Adipocyte (in vitro differentiated cells): ENCODE data around the gene SFTPA1.
"Not testable (repeated sequence)": the region's sequence is repeated elsewhere in the genome, so short reads cannot be mapped to it uniquely, and the experiment has no call there.

ENCODE experiments used
- DNase-seq: peaks from one replicate; pipeline ENCODE4 v3.0.0-alpha.2; 2015; ENCODE audit warnings: low read depth
- H3K27me3 ChIP-seq: replicated peaks from 2 replicates; pipeline ENCODE4 v1.7.0; 2013; ENCODE audit warnings: mild to moderate bottlenecking, low read length, moderate library complexity; ENCODE audit not compliant: control insufficient read depth, insufficient read depth
- H3K36me3 ChIP-seq: 2 replicates; pipeline ENCODE4 v1.7.0; 2013; ENCODE audit warnings: low read length, mild to moderate bottlenecking, moderate library complexity; ENCODE audit not compliant: control insufficient read depth, insufficient read depth, severe bottlenecking
- H3K4me1 ChIP-seq: 2 replicates; pipeline ENCODE4 v1.7.0; 2013; ENCODE audit warnings: mild to moderate bottlenecking, low read length, moderate library complexity; ENCODE audit not compliant: control insufficient read depth, insufficient read depth
- H3K4me3 ChIP-seq: 2 replicates; pipeline ENCODE4 v1.7.0; 2013; ENCODE audit warnings: mild to moderate bottlenecking, low read length, moderate library complexity
- H3K9ac ChIP-seq: 2 replicates; pipeline ENCODE4 v1.7.0; 2013; ENCODE audit warnings: mild to moderate bottlenecking, low read length, moderate library complexity
- H3K9me3 ChIP-seq: 2 replicates; pipeline ENCODE4 v1.7.0; 2013; ENCODE audit warnings: mild to moderate bottlenecking, low read length, moderate library complexity; ENCODE audit not compliant: control insufficient read depth

SFTPA1 gene

DNA sequence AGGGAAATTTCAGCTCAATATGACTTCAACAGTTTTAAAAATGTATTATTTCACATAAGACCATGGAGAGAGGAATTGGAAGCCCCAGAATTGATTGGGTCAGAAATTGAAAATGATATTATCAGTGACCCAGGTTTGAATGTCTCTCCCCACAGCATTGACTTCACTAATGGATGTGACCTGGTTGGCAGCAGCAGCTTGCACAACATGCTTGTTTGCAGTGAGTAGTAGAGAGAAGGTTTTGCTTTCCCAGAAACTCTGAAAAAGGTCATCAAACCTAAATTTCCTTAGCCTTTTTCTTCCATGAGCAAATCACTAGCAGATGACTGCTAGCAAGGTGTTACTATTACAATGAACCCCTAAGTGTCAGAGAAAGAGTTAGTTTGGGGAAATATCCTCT lies 52.5 kb downstream of the SFTPA1 start:
- H3K9me3 ChIP-seq, H3K27me3 ChIP-seq, DNase-seq, H3K36me3 ChIP-seq, H3K4me3 ChIP-seq, H3K4me1 ChIP-seq, H3K9ac ChIP-seq: not testable (repeated sequence)

DNA sequence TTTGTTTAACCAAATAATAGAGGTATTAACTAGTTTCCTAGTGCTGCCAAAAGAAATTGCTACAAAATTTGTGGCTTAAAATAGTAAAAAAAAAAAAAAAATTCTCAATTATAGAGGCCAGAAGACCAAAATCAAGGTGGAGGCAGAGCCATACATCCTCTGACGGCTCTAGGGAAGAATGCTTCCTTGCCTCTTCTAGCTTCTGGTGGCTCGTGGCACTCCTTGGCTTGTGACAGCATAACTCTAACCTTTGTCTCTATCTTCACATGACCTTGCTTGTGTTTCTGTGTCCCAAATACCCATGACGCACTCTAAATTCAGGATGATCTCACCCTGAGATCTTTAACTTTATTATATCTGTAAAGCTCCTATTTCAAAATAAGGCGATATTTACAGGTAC lies 53.9 kb downstream of the SFTPA1 start:
- H3K4me1 ChIP-seq, H3K9me3 ChIP-seq, DNase-seq, H3K4me3 ChIP-seq, H3K36me3 ChIP-seq, H3K27me3 ChIP-seq, H3K9ac ChIP-seq: not testable (repeated sequence)
